Body of pancreas (tissue), 4 donors: ENCODE results near the gene AKAP13. TPM values are rescaled to one million over a fixed set of nuclear protein-coding genes. Genes with fewer than 3 reads are reported as not detected.

Experiments
- ATAC-seq: fragments of 150-250 bp; one replicate; pipeline ENCODE4 v1.9.1; 2016
- DNase-seq, 4 donors: peaks; one replicate each; pipeline ENCODE4 v3.0.0-alpha.2; 2019
- H3K27ac ChIP-seq, 4 donors: fragments of 200-600 bp; sonication (generic); 1 replicate in 3 of 4; 2 replicates in 1 of 4; pipeline versions ENCODE4 v1.5.1 to v1.6.1; 2016 to 2019; ENCODE audit warnings: mild to moderate bottlenecking in 1 of 4, mixed read lengths in 1 of 4, moderate library complexity in 1 of 4
- H3K27me3 ChIP-seq, 2 donors: fragments of 200-600 bp; sonication (generic); one replicate each; pipeline ENCODE4 v1.6.0; 2016; ENCODE audit warnings: mild to moderate bottlenecking in 1 of 2
- H3K36me3 ChIP-seq, 2 donors: fragments of 200-600 bp; sonication (generic); replicated peaks in 1 of 2; 2 replicates each; pipeline ENCODE4 v1.5.1; 2016; ENCODE audit warnings: low read depth in 2 of 2; ENCODE audit not compliant: insufficient read depth in 1 of 2
- H3K4me1 ChIP-seq: fragments of 200-600 bp; sonication (generic); one replicate; pipeline ENCODE4 v1.6.0; 2016
- H3K4me3 ChIP-seq, 2 donors: fragments of 200-600 bp; sonication (generic); 1 replicate in 1 of 2; 2 replicates in 1 of 2; pipeline ENCODE4 v1.5.1; 2016 to 2019
- H3K9me3 ChIP-seq, 3 donors: fragments of 200-600 bp; sonication (generic); 1 replicate in 2 of 3; 2 replicates in 1 of 3; pipeline ENCODE4 v1.5.1; 2016
- POLR2A ChIP-seq, 3 donors: fragments of 450-650 bp; IDR thresholded peaks; one replicate each; pipeline ENCODE4 v1.6.1; 2016; ENCODE audit warnings: antibody characterized with exemption in 3 of 3, mild to moderate bottlenecking in 2 of 3
- WGBS, 2 donors: methylation state at CpG; one replicate each; pipeline ENCODE4 v1.1.5; 2017; 5-methylcytosine and 5-hydroxymethylcytosine counted together
- intact Hi-C: fragments of 100-400 bp; cut with DNase I; formaldehyde crosslinking; loops from one replicate; pipeline ENCODE4 v1.15.1; 2023
- total RNA-seq, 2 donors: library from RNA; depleted of rRNA; stranded (reverse); fragments of >200 nt; gene quantifications; one replicate each; pipeline ENCODE4 v1.1.0, GENCODE V29; 2016
- TF ChIP-seq, protein P1 (sequence below), 7 experiments: fragments of 450-650 bp in 4 of 7; fragments of 200-600 bp in 3 of 7; sonication (generic) in 3 of 7; IDR thresholded peaks; one replicate each; pipeline ENCODE4 v1.5.1; 2016 to 2019; ENCODE audit warnings: antibody characterized with exemption in 7 of 7

The AKAP13 gene
- total RNA-seq, 2 donors from 2014 or later = 102 to 160 TPM

DNA sequence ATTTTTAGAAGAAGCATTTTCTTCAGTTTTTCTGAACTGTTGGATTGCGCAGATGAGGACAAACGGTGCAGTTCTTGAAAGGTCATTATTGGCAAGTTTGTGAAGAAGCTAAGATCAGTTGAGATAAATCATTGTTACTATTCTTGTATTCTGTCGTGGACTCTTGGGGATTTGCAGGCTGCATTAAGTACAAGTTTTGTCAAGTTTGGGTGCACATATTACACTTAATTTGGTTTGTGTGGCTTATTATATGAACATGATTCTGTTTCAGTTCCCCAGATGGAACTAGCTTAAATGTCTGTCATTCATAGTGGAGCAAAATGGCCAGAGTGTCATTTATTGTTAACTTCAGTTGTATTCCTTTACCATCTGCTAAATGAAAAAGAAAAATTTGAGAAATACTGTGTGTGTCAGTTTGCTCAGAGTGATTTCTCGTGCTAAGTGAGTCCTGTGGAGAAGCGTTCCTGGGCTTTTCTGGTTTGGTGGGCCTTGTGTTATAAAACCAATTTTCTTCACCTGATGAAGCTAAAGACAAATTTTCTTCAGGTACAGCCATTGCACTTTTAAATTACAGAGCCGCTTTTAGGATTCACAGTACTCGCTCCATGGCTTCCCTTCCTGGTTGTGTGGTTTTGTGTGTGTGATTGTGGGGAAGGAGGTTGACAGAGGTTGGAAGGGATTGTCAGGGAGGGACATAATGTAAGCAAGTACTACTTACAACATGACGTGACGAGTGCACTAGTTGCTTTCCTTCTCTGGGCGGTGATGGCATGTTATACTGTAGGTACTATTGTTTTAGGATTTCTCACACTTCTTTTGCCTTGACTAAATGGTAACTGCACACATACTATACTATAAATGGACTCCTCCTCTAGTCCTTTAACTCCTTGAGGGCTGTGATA, 1.7 kb downstream of the AKAP13 start:
- DNase-seq (no peak), ATAC-seq (no peak)
- TF ChIP-seq POLR2A (IDR thresholded peaks at IDR 0.05) = no peak
- TF ChIP-seq, protein P1, sequence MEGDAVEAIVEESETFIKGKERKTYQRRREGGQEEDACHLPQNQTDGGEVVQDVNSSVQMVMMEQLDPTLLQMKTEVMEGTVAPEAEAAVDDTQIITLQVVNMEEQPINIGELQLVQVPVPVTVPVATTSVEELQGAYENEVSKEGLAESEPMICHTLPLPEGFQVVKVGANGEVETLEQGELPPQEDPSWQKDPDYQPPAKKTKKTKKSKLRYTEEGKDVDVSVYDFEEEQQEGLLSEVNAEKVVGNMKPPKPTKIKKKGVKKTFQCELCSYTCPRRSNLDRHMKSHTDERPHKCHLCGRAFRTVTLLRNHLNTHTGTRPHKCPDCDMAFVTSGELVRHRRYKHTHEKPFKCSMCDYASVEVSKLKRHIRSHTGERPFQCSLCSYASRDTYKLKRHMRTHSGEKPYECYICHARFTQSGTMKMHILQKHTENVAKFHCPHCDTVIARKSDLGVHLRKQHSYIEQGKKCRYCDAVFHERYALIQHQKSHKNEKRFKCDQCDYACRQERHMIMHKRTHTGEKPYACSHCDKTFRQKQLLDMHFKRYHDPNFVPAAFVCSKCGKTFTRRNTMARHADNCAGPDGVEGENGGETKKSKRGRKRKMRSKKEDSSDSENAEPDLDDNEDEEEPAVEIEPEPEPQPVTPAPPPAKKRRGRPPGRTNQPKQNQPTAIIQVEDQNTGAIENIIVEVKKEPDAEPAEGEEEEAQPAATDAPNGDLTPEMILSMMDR (IDR thresholded peaks at IDR 0.05) = no peak
- Histone ChIP-seq H3K4me3 (no peak overlapping the region), H3K27me3 (no peaks in the 10 kb centered on the region), H3K4me1 (peaks cover 25% of the 10 kb centered on the region), H3K27ac (no peak overlapping the region), H3K36me3 (no peaks in the 10 kb centered on the region), H3K9me3 (no peaks in the 10 kb centered on the region)
- 75 to 77% methylated on average over 10 of the region's 10 CpGs for WGBS, 2 donors
- intact Hi-C loops = no loop called here

DNA sequence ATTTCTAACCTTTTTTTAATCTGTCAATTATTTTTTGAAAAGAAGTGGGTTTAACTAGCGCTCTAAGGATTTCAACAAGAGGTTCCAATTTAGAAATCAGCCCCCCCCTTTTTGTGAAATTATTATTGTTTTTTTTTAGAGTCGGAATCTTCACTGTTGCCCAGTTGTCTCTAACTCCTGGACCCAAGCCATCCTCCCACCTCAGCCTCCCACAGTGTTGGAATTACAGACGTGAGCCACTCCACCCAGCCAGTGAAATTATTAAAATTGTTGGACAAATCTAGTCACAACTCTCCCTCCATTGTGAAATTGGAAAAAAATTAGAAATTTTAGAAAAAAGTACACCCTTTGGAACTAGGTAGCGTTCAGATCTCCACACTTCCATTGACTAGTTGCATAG, 2.5 kb downstream of the AKAP13 start:
- Histone ChIP-seq H3K4me1 (peaks cover 25% of the 10 kb centered on the region), H3K36me3 (no peaks in the 10 kb centered on the region), H3K9me3 (no peaks in the 10 kb centered on the region), H3K27ac (no peak overlapping the region), H3K4me3 (no peak overlapping the region), H3K27me3 (no peaks in the 10 kb centered on the region)
- TF ChIP-seq POLR2A (IDR thresholded peaks at IDR 0.05) = no peak
- TF ChIP-seq, protein P1 (IDR thresholded peaks at IDR 0.05) = no peak
- WGBS, 2 donors = 87 to 90% methylated on average over 4 of the region's 4 CpGs
- DNase-seq (no peak), ATAC-seq (no peak)
- intact Hi-C loops = no loop called here

DNA sequence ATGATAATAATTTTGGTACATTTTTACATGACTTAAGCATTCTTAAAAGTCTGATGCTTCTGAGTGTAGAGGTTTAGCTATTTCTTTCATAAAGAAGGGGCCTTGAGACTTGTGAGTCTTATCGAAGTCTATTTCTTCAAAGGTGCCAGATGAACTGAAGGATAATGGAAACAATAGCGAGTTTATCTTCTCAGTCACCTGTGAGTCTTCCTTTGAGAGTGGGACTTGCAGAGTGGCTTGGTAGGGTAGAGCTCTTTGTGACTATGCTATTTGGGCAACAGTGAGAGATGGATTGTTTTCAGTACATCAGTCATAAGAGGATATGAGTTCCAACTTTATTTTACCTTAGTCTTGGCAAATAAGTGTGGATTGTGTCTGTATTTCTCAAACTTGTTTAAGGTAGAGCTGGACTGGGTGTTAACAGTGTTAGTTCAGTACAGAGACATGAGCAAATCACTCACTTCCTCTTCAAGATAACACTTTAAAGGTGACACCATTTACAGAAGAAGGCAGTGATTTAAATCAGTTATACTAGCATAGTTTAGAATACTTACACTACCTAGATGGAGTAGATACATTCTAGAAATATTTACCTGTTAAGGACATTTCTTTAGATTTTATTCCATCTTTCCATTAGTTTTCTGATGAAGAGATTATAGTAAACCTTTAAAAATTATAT, 3.2 kb downstream of the AKAP13 start:
- peaks cover 25% of the 10 kb centered on the region for H3K4me1 ChIP-seq
- intact Hi-C loops = no loop called here

DNA sequence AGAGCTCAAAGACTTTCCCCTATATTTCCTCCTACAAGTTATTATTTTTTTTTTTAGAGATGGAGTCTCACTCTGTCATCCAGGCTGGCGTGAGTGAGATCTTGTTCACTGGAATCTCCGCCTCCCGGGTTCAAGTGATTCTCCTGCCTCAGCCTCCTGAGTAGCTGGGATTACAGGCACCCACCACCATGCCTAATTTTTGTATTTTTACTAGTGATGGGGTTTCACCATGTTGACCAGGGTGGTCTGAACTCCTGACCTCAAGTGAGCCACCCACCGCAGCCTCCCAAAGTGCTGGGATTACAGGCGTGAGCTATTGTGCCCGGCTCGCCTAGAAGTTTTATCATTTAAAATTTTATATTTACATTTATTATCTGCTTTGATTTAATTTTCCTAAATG, 5.9 kb downstream of the AKAP13 start:
- H3K27me3 ChIP-seq = no peaks in the 10 kb centered on the region
- no peak overlapping the region for H3K4me3 ChIP-seq
- H3K4me1 ChIP-seq = peaks cover 25% of the 10 kb centered on the region
- 76 to 81% methylated on average over 7 of the region's 7 CpGs for WGBS, 2 donors
- ATAC-seq (no peak), DNase-seq (no peak)
- H3K9me3 ChIP-seq = no peaks in the 10 kb centered on the region
- no peak overlapping the region for H3K27ac ChIP-seq
- no peaks in the 10 kb centered on the region for H3K36me3 ChIP-seq
- intact Hi-C loops = no loop called here
- TF ChIP-seq, protein P1 (IDR thresholded peaks at IDR 0.05) = no peak
- no peak for TF ChIP-seq POLR2A (IDR thresholded peaks at IDR 0.05)

More for the DNA sequence above, 3.2 kb downstream of the AKAP13 start:
- no peak for ATAC-seq
- Histone ChIP-seq H3K4me3 (no peak overlapping the region), H3K9me3 (no peaks in the 10 kb centered on the region), H3K27ac (no peak overlapping the region), H3K27me3 (no peaks in the 10 kb centered on the region), H3K36me3 (no peaks in the 10 kb centered on the region)
- 44 to 47% methylated on average over 2 of the region's 2 CpGs for WGBS, 2 donors
- DNase-seq = no peak
- TF ChIP-seq, protein P1 (IDR thresholded peaks at IDR 0.05) = no peak
- no peak for TF ChIP-seq POLR2A (IDR thresholded peaks at IDR 0.05)
